Activated CD8-positive, alpha-beta memory T cell treated with anti-CD3 and anti-CD28 coated beads, Interleukin-2, amount 50 U/mL, for 48 hours (primary cell): ENCODE data around the gene RPL36.

ENCODE experiments used
- DNase-seq: peaks from one replicate; pipeline ENCODE4 v3.0.0-alpha.2; 2020

RPL36 gene

DNA sequence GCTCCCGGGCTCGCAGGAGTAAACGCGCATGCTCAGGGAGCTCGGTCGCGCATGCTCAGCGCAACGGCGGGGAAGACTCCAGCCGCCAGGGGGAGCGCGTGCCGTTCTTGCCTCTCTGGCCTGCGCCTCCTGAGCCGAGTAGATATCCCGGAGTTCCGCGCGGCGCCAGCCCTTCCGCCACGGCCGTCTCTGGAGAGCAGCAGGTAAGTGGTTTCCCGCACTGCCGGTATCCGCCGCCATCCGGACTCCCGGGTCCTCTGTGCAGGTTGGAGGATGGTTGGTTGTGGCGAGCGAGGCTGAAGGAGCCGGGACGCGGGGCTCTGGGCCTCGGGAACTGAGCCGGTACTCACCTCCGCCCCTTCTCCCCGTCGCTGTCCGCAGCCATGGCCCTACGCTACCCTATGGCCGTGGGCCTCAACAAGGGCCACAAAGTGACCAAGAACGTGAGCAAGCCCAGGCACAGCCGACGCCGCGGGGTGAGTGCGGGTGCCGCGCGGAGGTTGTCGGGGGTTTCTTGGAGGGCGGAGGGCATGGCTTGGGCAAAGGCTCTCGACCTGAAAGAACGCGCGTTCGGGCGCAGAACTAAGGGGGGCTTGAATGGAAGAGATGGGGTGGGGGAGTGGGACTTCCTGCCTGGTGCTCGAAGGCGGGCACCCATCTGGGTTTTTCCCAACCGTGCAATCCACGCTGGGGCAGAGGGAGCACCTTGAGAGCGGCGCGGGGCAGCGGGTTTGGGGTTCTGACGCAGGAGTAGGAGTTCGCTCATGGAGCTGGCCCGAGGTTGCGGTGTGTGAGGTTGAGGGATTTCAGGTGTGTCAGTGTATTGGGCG, at the start of gene RPL36:
Gene RPL36 (plus strand): TSS at position 171 of the 830 bp plus-strand sequence. CDS start 213 bp downstream, at position 384.
- DNase-seq = peak; percentile 100

DNA sequence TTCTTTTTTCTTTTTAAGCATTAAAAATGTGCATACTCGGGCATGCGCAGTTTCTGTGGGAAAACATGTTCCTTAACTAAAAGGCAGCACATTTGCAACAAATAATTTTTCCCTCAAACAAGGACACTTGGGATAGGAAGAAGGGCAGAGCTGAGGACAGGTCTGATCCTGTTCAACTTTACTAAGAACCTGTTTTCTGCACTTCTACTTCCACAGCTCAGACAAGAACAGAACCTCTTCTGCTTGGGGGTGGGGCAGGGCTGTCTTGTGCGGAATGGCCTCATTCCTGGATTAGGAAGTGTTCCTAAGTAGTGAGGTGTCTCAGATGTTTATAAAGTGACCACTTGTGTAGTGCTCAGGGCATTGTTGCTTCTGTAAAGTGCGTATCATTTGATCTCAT, 48.9 kb upstream of the RPL36 start:
- DNase-seq = no peak

DNA sequence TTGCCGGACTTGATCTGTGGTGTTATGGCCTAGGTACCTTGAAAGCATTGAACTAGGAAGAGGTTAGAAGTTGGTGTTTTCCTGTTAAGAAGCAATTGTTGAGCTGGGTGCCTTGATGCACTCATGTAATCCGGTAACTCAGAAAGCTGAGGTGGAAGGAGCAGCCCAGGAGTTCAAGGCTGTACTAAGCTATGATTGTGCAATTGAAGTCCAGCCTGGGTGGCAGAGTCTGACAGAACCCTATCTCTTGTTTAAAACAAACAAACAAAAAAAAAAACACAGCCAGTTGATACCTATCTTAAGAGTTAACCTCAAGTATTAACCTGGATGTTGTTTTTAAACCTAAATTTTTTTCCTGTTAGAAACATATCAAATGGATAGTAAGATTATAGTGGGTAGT, 47.9 kb upstream of the RPL36 start:
- DNase-seq = no peak

DNA sequence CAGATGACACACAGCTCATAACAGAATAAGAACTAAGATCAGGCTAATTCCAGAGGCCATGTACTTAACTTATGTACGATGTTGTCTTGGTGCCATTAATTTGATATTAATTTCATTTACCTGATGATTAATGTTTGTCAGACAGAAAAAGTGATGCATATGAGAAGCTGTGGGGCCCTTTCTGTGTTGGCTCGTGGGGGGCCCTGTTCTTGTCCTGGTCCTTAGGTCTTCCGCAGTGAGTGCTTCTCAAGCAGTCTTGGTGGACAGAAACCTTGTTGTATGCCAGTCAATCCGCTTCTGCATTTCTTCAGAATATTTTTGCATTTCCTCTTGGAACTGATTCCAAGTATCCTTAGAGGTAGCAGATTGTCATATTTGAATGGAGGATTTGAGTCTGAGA, 47.0 kb upstream of the RPL36 start:
- DNase-seq = no peak

DNA sequence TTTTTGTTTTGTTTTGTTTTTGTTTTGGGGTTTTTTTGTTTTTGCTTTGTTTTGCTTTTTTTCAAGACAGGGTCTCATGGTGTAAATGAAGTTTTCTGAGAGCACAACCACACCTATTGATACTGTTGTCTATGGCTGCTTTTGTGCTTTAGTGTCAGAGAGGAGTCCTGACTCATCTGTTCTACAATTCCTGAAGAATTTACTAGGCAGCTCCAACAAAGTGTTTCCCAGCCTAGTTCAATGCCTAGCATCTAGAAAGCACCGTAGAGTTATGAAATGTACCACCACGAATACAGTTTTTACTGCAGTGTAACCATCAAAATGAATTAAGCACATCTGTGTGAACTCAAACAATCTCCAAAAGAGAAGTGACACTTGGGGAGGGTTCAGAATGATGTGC, 46.1 kb upstream of the RPL36 start:
- no peak for DNase-seq

DNA sequence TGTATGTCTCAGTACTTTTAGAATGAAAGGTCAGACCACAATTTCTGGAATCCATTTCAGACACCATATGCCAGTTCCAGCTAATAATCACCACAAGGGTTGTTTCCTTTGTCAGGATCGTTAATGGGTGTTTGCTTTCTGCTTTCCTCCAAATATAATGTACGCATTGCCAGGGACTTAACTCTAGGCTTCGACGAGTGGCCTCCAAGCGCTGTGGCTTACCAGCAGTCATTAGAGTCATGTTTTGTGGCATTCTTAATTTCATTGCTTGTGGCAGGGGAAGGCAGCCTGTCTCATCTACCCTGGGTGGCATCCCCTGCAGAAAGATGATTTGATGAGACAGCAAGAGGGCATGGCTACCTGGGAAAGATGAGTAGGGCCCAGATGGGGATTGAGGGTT, 44.7 kb upstream of the RPL36 start:
- no peak for DNase-seq

DNA sequence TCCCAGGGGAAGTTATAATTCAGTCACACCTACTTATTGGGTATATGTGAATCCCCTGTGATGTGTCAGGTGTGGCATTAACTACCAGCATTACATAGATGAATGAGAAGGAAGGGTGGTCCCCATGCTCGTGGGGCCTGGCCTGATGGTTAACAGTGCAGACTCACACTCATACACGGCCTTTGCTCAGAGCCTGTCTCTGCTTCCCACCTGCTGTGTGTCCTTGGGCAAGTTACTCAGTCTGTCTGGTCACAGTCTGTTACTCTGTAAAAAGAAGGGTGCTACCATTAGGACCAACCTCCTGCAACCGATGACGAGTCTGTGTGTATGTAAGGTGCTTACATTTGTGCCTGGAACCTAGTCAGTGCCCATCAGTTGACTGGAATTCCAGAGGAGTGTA, 43.4 kb upstream of the RPL36 start:
- DNase-seq = no peak

DNA sequence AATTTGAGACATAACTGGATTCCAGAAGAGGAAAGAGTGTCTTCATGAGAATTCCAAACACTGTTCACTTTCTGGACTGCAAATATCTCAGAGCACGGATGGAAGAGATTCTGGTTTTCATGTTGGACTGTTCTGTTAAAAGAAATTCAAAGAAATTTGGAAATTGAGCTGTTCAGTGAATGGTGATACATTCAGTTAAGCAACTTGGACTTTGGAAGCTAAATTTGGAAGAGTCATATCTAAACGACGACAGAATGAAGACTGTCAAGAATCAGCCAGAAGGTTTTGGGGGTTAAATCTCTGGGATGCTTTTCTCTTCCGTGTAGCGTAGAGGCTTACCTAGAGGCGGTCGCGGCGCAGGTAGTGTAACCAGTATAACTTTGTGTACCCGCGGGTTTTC, 41.6 kb upstream of the RPL36 start:
- no peak for DNase-seq

DNA sequence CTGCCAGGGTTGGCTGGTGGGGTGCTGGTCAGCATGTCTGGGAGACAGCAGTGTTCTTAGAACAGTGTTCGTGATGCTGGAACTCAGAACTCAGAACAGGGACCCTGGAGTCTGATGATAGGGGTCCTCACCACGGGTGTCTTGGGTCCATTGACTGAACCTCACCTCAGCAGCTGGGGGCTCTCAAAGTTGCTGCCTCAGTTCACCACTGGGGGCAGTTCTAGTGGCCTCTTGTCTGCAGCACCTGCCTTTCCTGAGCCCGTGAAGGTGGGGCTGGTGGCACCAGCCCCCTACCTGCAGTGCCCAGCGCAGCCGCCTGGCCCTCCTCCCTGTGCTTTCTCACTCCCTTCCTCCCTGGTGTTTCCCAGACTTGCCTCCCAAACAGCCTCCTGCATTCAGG, 38.7 kb upstream of the RPL36 start:
- DNase-seq = no peak

DNA sequence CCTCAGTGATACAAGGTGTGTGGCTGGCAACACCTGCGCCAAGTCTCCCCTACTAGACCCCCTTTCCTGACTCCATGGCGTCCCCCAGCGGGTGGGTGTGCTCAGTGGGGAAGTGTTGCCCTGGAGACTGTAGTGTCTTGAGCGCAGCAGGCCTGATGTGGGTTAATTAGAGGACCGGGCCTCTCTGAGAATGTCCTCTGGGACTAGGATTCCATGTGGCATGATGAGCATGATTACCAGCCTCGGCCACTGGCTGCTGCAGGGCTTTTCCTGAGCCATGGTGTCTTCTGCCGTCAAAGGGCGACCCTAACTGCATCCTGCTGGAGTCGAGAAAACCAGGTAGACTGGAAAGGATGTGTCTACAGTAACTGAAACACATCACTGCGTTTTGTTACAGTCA, 37.8 kb upstream of the RPL36 start:
- DNase-seq = no peak

DNA sequence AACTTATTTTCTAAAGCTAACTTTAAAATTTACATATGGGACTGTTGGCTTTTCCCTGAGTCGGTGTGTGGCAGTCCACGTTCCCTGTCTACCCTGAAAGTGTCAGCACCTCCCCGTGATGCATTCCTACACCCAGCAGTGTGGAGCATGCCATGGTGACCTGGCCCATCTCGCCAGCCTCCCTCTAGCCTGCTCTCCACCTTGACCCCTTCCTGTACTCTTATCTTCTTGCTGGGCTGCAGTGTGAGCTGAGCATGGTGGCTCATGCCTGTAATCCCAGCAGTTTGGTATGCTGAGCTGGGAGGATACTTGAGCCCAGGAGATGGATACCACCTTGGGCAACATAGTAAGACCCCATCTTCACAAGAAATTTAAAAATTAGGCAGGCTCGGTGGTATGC, 35.2 kb upstream of the RPL36 start:
- DNase-seq = no peak

DNA sequence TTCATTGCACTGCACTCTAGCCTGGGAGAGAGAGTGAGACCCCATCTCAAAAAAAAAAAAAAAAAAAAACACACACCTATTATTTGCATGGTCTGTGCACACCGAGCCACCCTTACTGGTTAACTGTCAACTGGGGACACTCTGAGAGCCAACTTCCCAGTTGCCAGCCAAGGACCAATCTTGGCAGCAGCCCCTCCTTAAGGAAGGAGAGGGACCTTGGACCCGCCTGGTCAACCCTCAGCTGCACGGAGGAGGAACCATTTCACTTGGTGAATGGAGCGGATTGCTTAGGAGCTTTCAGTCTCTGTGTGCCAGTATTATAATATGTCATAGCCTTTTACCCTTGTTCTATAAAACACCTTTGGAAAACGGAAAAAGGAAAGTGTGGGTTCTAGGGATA, 34.7 kb upstream of the RPL36 start:
- DNase-seq = no peak

DNA sequence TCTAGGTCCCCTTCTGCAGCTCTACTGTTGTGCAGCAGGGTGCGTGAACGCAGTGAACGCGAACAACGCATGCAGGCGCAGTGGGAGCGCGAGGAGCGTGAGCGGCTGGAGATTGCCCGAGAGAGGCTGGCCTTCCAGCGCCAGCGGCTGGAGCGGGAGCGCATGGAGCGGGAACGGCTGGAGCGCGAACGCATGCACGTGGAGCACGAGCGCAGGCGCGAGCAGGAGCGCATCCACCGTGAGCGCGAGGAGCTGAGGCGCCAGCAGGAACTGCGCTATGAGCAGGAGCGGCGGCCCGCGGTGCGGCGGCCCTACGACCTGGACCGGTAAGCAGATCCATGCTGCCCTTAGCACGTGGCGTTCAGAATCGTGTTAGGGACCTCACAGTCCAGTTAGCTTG, 28.6 kb upstream of the RPL36 start:
- DNase-seq = no peak

DNA sequence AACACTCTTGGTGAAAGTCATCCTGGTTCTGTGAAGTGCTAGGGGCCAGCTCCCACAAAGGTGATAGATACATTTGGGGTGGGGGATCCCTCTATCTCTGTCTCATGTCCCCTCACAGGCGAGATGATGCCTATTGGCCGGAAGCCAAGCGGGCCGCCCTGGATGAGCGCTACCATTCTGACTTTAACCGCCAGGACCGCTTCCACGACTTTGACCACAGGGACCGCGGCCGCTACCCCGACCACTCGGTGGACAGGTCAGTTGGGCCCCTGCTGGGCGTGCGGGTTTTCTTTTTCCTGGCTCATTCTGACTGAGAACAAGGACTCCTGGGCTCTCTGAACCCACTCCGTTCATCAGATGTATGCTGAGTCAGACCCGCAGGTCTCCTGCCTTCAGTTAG, 26.2 kb upstream of the RPL36 start:
- no peak for DNase-seq

DNA sequence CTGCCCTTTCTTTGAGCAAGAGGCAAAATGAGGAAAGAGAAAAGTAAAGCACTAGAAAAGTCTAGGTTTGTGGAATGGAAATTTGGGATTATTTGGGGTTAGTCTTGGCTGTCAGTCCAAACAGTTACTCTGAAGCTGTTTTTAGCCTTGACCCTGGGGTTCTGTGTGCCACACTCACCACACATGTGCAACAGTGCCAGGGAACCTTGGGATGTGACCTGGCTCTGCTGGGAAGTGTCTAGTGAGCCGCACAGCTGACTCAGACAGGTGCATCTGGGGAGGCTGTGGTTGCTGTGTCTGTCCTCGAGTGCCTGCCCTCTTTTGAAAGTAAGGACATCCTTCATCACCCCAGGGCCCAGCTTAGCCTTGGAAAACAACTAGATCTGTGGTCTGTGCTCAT, 25.6 kb upstream of the RPL36 start:
- DNase-seq = no peak

DNA sequence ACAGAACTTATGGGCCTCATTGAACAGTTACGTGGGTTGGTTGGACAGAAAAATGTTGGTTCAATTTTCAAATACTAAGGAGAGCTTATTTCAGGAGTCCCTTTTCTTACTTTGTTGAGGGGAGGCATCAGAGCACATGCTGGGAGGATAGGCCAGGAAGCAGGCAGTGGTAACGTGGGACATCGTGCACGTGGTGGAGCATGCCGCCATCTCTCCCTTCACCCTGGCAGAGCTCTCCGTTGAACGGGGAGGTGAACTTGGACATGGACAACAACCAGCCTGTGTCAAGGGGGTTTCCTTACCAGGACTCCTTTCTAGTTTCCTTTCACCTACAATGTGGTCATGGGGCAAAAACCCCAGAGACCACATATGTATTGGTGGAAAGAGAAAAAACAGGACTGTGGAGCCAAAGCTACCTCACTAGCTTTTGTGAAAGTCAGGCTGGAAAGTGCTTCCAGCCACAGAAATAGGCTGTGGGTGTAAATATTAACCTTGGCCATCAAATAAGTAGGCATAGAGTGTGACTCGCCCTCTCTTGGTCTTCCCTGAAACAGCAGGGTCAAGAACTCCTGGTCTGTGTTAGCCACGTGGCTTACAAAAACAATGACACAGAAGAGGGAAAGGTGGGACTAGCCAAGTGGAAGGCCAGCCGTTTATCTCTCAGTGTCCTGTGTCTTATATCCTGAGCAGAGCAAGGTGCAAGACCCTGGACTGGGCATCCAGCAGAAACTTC, 24.1 kb upstream of the RPL36 start:
- no peak for DNase-seq

DNA sequence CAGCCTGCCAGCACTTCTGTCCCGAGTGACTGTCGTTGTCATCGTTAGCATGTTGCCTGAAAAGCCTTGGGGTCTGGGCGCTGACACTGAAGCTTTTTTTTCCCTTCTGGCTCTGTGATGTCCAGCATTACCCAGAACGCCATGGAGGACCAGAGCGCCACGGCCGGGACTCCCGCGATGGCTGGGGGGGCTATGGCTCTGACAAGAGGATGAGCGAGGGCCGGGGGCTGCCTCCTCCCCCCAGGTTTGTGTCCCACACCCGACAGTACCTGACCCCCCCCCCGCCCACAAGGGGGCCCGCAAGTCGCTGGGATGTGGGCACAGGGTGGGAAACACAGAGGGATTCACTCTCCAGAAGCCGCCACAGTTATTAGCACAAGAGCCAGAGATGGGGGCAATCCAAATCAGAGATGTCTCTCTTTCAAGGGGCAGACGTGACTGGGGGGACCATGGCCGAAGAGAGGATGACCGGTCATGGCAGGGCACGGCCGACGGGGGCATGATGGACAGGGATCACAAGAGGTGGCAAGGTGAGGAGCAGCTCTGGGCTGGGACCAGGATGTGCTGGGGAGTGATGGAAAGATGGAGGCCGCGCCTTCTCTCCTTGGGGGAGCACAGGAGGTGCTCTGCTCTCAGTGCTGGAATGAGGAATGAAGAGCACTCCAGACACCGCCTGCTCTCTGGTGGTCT, 23.0 kb upstream of the RPL36 start:
- DNase-seq = no peak

DNA sequence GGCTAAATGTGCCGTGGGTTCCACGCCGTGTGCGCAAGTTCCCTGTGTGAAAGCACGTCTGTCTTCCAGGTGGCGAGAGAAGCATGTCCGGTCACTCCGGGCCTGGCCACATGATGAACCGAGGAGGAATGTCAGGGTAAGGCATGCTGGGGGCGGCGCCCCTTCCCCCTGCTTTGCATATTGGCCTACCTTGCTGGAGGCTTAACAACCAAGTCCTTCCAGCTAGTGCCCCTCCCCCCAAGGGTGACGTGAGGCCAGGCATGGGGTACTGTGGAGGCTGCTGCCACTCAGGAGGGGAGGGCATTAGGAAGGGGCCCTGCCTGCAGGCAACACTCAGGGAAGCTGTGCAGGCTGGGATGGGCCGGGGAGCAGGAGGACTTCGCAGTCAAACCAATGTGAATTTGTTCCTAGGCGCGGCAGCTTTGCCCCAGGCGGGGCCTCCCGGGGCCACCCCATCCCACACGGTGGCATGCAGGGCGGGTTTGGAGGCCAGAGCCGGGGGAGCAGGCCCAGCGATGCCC, 22.3 kb upstream of the RPL36 start:
- no peak for DNase-seq

DNA sequence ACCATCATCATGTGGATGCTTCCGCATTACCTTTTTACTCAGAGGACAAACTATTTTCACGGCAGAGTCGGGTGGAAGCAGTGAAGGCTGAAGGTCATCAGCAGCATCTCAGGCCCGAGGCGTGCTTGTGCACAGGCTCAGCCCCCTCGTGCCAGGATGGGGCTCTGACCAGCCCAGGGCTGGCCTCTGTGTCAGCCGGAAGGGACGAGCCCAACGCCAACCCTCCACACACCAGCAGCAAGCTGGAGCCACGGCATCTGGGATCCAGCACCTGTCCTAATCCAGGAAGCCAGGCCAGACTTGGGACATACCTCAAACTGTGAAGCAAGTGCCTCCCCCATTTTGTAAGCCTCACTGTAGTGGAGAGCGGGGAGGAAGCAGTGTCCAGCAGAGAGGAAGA, 20.9 kb upstream of the RPL36 start:
- DNase-seq = no peak

DNA sequence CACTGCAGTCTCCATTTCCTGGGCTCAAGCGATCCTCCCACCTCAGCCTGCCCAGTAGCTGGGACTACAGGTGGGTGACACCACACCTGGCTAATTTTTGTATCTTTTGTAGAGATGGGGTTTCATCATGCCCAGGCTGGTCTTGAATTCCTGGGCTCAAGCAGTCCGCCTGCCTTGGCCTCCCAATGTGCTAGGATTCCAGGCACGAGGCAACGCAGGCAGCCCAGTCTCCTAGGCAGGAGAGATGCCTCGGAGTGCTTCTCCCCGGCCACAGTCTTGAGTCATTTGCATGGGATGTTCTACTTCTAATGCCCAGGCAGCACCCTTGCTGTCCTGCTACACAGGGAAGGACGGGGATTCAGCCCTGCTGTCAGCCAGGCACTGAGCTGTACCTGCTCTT, 18.5 kb upstream of the RPL36 start:
- no peak for DNase-seq

DNA sequence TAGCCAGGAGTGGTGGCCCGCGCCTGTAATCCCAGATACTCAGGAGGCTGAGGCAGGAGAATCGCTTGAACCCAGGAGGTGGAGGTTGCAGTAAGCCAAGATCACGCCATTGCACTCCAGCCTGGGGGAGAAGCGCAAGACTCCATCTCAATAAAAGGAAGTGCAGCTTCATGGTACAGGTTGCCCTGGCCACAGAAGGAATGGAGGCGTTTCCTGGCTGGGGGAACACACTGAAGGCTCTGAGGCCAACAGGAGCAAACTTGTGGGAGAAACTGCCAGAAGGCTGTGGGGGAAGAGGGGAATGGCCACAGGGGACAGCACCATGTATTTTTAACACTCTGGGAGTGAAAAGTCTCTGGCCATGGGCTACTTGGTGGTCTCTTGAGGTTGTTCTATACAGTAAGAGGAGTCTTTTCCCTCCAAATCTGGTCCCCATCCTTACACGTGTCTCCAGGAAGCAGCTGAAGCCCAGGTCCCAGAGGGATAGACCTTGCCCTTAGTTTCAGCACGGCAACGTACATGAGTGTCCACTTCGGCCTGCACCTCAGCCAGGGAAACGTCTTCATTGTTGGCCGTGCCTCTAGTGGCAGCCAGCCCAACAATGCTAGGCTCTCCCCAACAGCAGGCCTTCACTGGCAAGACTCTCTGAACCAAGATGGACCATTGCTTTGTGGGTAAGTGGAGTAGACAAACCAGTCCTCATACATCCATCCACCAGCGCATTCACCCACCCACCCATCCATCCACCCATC, 17.2 kb upstream of the RPL36 start:
- no peak for DNase-seq

DNA sequence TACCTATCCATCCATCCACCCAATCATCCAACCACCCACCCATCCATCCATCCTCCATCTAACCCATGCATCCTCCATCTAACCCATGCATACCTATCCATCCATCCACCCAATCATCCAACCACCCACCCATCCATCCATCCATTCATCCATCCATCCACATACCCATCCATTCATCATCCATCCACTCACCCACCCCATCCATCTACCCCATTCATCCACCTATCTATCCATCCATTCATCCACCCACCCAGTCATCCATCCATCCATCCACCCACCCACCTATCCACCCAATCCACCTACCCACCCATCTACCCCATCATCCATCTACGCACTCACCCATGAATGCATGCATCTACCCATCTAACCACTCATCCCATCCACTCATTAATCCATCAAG, 16.3 kb upstream of the RPL36 start:
- DNase-seq = no peak

DNA sequence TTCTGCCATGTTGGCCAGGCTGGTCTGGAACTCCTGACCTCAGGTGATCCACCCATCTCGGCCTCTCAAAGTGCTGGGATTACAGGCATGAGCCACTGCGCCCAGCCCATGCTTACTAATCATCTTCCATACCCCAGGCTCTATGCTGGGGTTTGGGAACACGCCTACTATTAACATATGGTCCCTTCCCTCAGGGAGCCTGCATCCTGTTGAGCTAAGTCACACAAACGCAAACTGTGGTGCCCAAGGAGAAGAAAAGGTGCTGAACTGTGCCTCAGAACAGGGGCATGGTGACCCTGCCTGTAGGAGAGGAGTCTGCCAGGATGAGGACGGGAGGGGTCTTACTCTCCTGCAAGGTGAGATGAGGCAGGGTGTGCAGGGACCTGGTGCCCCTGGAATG, 15.4 kb upstream of the RPL36 start:
- DNase-seq = no peak
